ENCODE measurements around the gene GRIN2A. TPM values are rescaled to one million over a fixed set of nuclear protein-coding genes. Genes with fewer than 3 reads are reported as not detected.

Gene GRIN2A
- total and polyA plus RNA-seq, 2 experiments from 2014 or later, result 0.42 to 5.5 TPM

DNA sequence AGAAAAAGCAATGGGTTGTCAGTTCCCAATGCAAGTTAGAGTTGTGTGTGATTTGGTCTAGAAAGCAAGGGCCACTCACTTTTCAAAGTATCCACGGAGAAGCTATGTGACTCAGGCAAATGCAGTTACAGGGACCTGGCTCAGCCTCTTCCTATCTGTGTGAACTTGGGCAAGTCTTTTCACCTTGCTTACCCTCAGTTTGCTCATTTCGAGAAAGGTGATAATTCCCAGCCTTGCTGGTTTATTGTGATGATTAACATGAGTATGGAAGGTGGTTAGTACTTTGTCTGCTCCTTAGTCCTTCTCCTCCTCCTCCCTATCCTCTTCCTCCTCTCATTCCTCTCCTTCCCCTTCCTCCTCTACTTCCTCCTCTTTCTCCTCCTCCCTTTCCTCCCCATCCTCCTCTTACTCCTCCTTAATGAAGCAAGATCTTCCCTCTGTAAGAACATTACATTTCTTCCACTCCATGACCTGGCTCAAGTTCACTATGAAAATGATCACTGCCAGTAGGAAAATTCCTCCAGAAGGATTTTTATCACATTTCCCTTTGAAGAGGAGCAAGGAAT lies 204.0 kb downstream of the GRIN2A start:
- no peaks in the 10 kb centered on the region for H3K36me3 ChIP-seq
- DNase-seq (ENCODE audit: low read depth in 1 of 2, low spot score in 1 of 2), result no peak

DNA sequence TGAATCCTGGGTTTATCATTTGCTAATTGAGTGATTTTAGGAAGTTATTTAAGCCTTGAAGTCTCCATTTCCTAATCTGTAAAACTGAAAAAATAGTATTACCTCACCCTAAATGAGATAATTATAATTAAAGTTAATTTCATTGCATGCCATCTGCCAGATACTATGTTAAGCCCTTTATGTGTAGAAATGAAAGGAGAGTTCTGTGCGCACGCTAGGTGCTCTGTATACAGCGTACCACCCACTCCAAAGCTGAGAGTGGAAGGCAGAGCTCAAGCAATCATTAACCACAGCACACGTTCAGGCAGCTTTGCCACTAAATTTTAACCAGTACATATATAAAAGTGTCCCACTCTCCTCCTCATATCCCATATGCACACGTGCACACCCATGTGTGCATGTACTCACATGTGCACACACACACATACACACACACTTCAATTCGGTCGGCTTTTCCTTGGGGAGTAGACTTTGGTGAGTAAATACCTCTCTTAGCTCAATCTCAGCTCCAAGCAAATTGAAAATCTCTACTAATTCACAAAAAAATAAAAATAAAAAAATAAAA lies 204.8 kb downstream of the GRIN2A start:
- Histone ChIP-seq H3K4me1 (ENCODE audit: low read depth) (no peaks in the 10 kb centered on the region), H3K4me3 (no peak overlapping the region), H3K27me3 (no peaks in the 10 kb centered on the region), H3K36me3 (no peaks in the 10 kb centered on the region), H3K27ac (no peak overlapping the region), H3K9me3 (ENCODE audit: low read depth) (no peaks in the 10 kb centered on the region)
- no peak for DNase-seq (ENCODE audit: low read depth in 1 of 2, low spot score in 1 of 2)
- TF ChIP-seq, protein P1, sequence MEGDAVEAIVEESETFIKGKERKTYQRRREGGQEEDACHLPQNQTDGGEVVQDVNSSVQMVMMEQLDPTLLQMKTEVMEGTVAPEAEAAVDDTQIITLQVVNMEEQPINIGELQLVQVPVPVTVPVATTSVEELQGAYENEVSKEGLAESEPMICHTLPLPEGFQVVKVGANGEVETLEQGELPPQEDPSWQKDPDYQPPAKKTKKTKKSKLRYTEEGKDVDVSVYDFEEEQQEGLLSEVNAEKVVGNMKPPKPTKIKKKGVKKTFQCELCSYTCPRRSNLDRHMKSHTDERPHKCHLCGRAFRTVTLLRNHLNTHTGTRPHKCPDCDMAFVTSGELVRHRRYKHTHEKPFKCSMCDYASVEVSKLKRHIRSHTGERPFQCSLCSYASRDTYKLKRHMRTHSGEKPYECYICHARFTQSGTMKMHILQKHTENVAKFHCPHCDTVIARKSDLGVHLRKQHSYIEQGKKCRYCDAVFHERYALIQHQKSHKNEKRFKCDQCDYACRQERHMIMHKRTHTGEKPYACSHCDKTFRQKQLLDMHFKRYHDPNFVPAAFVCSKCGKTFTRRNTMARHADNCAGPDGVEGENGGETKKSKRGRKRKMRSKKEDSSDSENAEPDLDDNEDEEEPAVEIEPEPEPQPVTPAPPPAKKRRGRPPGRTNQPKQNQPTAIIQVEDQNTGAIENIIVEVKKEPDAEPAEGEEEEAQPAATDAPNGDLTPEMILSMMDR (IDR thresholded peaks at IDR 0.05; ENCODE audit: low read depth, low read length), result no peak

More for the DNA sequence above, 204.0 kb downstream of the GRIN2A start:
- no peak overlapping the region for H3K27ac ChIP-seq
- H3K9me3 ChIP-seq (ENCODE audit: low read depth), result no peaks in the 10 kb centered on the region
- no peaks in the 10 kb centered on the region for H3K4me1 ChIP-seq (ENCODE audit: low read depth)
- no peak overlapping the region for H3K4me3 ChIP-seq
- H3K27me3 ChIP-seq, result no peaks in the 10 kb centered on the region
- TF ChIP-seq, protein P1 (IDR thresholded peaks at IDR 0.05; ENCODE audit: low read depth, low read length), result no peak

DNA sequence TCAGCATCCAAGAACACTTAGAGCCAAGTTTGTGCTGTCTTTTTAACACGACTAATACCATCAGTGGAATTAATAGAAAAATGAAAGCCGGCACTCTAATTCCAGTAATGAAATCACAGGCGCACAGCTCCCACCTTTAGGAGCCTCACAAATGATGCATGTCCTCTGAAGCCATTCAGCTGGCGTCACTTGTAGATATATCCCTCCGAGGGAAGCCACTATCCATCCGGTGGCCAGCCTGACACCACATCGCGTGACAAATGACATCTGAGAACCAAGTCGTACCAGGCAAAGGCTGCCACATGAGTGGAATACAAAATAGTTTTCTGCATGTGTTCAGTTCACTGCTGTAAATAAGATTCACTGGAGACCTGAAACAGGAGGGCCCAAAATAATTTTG lies 205.6 kb downstream of the GRIN2A start:
- Histone ChIP-seq H3K4me3 (no peak overlapping the region), H3K36me3 (no peaks in the 10 kb centered on the region), H3K9me3 (ENCODE audit: low read depth) (no peaks in the 10 kb centered on the region), H3K27me3 (no peaks in the 10 kb centered on the region), H3K27ac (no peak overlapping the region), H3K4me1 (ENCODE audit: low read depth) (no peaks in the 10 kb centered on the region)
- DNase-seq (ENCODE audit: low read depth in 1 of 2, low spot score in 1 of 2), result no peak
- TF ChIP-seq, protein P1 (IDR thresholded peaks at IDR 0.05; ENCODE audit: low read depth, low read length), result no peak

DNA sequence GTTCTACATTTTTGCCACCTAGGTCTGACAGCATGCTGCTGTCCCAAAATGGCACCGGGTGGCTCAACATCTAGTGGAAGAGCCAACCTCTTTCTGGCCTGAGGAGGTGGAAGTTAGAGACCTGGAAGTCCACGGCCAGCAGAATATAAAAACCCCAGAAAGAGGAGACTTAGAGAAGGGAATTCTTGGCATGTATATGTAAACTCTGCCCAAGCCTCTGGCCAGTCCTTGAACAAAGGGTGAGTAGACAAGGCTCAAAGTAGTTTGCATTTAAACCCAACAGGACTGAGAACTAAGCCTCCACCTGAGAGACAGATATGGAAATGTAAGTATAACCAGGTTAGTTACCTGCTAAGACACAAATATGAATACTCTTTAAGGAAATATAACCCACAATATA lies 210.3 kb downstream of the GRIN2A start:
- no peak overlapping the region for H3K27ac ChIP-seq
- TF ChIP-seq, protein P1 (IDR thresholded peaks at IDR 0.05; ENCODE audit: low read depth, low read length), result no peak
- no peaks in the 10 kb centered on the region for H3K4me1 ChIP-seq (ENCODE audit: low read depth)
- no peak overlapping the region for H3K4me3 ChIP-seq
- H3K9me3 ChIP-seq (ENCODE audit: low read depth), result no peaks in the 10 kb centered on the region
- no peaks in the 10 kb centered on the region for H3K27me3 ChIP-seq
- DNase-seq (ENCODE audit: low read depth in 1 of 2, low spot score in 1 of 2), result no peak
- no peaks in the 10 kb centered on the region for H3K36me3 ChIP-seq

DNA sequence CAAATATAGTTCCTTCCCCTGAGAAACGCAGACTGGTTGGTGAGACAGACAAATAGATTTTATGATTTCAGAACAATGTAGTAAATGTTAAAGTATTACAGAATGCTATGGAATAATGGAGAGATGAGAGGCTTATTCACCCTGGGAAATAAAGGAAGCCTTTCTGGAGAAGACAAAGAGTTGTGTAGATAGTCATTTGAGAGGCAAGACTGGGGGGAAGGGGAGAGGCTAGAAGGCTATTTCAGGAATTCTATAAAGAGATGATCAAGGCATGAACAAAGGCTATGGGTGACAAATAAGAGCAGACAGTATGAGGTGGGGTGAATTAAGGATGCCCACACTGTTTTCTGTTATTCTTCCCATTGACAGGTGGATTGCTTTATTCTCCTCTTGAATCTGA lies 211.4 kb downstream of the GRIN2A start:
- no peaks in the 10 kb centered on the region for H3K27me3 ChIP-seq
- no peak for DNase-seq (ENCODE audit: low read depth in 1 of 2, low spot score in 1 of 2)

More for the DNA sequence above, 211.4 kb downstream of the GRIN2A start:
- no peaks in the 10 kb centered on the region for H3K36me3 ChIP-seq
- no peaks in the 10 kb centered on the region for H3K4me1 ChIP-seq (ENCODE audit: low read depth)
- H3K27ac ChIP-seq, result no peak overlapping the region
- TF ChIP-seq, protein P1 (IDR thresholded peaks at IDR 0.05; ENCODE audit: low read depth, low read length), result no peak
- H3K4me3 ChIP-seq, result no peak overlapping the region
- H3K9me3 ChIP-seq (ENCODE audit: low read depth), result no peaks in the 10 kb centered on the region

Data from cardiac muscle cell (in vitro differentiated cells and primary cell).